Camera-type eye (tissue), 1 donor: ENCODE data around the gene ARID3C. TPM values are rescaled to one million over a fixed set of nuclear protein-coding genes. Genes with fewer than 3 reads are reported as not detected.

ENCODE experiments used
- total RNA-seq: library from RNA; depleted of rRNA; stranded (reverse); fragments of >200 nt; gene quantifications from one replicate; pipeline ENCODE4 v1.2.3, GENCODE V29; 2014

ARID3C gene
- total RNA-seq = not detected

GRCh38 chr9:34628656-34629490 lies at the start of gene ARID3C:
Gene ARID3C (minus strand): TSS chr9:34629066. CDS start chr9:34628014, 1,052 bp downstream.

GRCh38 chr9:34662526-34663302 lies 33.8 kb upstream of the ARID3C start, which contains the start of gene CCL27:
Gene CCL27 (minus strand): TSS chr9:34662657. CDS start chr9:34662633, 24 bp downstream.

GRCh38 chr9:34651876-34652601 lies 23.2 kb upstream of the ARID3C start, which contains the start of gene IL11RA:
Gene IL11RA (plus strand): TSS chr9:34652185. CDS start chr9:34655218, 3,033 bp downstream.

GRCh38 chr9:34646211-34647083 lies 17.6 kb upstream of the ARID3C start, which contains the start of gene GALT:
Gene GALT (plus strand): TSS chr9:34646675. CDS start chr9:34646705, 30 bp downstream.

GRCh38 chr9:34637356-34638137 lies 8.7 kb upstream of the ARID3C start, which contains the start of gene SIGMAR1:
Gene SIGMAR1 (minus strand): TSS chr9:34637787. CDS start chr9:34637697, 90 bp downstream.

GRCh38 chr9:34620061-34620994 lies 8.5 kb downstream of the ARID3C start, which contains the start of gene DCTN3:
Gene DCTN3 (minus strand): TSS chr9:34620495. CDS start chr9:34620464, 31 bp downstream.

GRCh38 chr9:34611811-34612787 lies 16.8 kb downstream of the ARID3C start, which contains the start of gene RPP25L:
Gene RPP25L (minus strand): TSS chr9:34612097. CDS start chr9:34611296, 801 bp downstream.

GRCh38 chr9:34589636-34590380 lies 39.1 kb downstream of the ARID3C start, which contains the start of gene CNTFR:
Gene CNTFR (minus strand): TSS chr9:34589724. CDS start chr9:34568981, 20,743 bp downstream.

Other genes starting within 250 kb of the ARID3C start
- 13.4 TPM for gene FAM219A, start 170.5 kb downstream of the ARID3C start, total RNA-seq
- gene DNAI1, start 170.3 kb downstream of the ARID3C start, total RNA-seq = 0.27 TPM
- gene ENHO, start 106.1 kb downstream of the ARID3C start, total RNA-seq = 3.4 TPM
- 23.9 TPM for gene CNTFR, start 39.3 kb downstream of the ARID3C start, total RNA-seq
- gene RPP25L, start 17.0 kb downstream of the ARID3C start, total RNA-seq = 13.1 TPM
- 93.5 TPM for gene DCTN3, start 8.6 kb downstream of the ARID3C start, total RNA-seq
- 45.1 TPM for gene SIGMAR1, start 8.7 kb upstream of the ARID3C start, total RNA-seq
- 60.7 TPM for gene GALT, start 17.6 kb upstream of the ARID3C start, total RNA-seq
- 84.2 TPM for gene IL11RA, start 23.1 kb upstream of the ARID3C start, total RNA-seq
- gene CCL27, start 33.6 kb upstream of the ARID3C start, total RNA-seq = not detected
- not detected for gene CCL19, start 62.2 kb upstream of the ARID3C start, total RNA-seq
- 16.9 TPM for gene CCL21, start 81.1 kb upstream of the ARID3C start, total RNA-seq